Subcutaneous adipose tissue (tissue), 4 donors: Measurements from ENCODE around the gene KHSRP. TPM values are rescaled to one million over a fixed set of nuclear protein-coding genes. Genes with fewer than 3 reads are reported as not detected.

Experiments
- total RNA-seq, 4 donors: library from RNA; depleted of rRNA; stranded (reverse); fragments of >200 nt; gene quantifications; one replicate each; pipeline ENCODE4 v1.1.0, GENCODE V29; 2016
- TF ChIP-seq, protein P1 (sequence below): fragments of 450-650 bp; IDR thresholded peaks from one replicate; pipeline ENCODE4 v1.5.1; 2016; ENCODE audit warnings: low read depth, mild to moderate bottlenecking, control low read depth, antibody characterized with exemption, moderate library complexity

The KHSRP gene
- total RNA-seq, 4 donors from 2014 or later, result 44.7 to 114 (median 61.6) TPM

DNA sequence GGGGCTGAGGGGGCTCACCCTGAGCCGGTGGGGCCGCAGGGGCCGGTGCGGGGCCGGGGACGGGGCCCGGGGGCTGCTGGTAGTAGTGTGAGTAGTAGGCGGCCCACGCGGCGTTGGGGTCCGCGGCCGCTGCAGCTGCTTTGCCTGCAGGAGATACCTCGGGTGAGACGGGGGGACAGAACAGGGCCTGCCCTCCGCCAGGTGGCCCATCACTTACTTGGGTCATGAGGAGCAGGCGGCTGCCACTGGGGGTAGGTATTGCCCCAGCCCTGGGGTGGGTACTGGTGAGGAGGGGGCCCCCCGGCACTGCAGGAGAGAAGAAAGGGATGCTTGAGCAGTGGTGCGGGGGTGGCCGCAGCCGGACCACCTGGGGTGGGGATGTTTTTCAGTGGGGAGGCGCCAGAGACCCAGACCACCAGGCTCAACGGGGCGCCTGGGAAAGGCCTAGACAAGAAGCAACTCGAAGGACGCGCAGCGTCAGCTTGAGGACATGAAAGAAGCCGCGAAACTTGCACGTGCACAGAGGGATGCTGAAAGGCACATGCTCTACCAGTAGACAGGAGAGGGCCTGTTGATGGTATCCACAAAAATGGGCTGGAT, 8.9 kb downstream of the KHSRP start:
- TF ChIP-seq, protein P1, sequence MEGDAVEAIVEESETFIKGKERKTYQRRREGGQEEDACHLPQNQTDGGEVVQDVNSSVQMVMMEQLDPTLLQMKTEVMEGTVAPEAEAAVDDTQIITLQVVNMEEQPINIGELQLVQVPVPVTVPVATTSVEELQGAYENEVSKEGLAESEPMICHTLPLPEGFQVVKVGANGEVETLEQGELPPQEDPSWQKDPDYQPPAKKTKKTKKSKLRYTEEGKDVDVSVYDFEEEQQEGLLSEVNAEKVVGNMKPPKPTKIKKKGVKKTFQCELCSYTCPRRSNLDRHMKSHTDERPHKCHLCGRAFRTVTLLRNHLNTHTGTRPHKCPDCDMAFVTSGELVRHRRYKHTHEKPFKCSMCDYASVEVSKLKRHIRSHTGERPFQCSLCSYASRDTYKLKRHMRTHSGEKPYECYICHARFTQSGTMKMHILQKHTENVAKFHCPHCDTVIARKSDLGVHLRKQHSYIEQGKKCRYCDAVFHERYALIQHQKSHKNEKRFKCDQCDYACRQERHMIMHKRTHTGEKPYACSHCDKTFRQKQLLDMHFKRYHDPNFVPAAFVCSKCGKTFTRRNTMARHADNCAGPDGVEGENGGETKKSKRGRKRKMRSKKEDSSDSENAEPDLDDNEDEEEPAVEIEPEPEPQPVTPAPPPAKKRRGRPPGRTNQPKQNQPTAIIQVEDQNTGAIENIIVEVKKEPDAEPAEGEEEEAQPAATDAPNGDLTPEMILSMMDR, result no peak

DNA sequence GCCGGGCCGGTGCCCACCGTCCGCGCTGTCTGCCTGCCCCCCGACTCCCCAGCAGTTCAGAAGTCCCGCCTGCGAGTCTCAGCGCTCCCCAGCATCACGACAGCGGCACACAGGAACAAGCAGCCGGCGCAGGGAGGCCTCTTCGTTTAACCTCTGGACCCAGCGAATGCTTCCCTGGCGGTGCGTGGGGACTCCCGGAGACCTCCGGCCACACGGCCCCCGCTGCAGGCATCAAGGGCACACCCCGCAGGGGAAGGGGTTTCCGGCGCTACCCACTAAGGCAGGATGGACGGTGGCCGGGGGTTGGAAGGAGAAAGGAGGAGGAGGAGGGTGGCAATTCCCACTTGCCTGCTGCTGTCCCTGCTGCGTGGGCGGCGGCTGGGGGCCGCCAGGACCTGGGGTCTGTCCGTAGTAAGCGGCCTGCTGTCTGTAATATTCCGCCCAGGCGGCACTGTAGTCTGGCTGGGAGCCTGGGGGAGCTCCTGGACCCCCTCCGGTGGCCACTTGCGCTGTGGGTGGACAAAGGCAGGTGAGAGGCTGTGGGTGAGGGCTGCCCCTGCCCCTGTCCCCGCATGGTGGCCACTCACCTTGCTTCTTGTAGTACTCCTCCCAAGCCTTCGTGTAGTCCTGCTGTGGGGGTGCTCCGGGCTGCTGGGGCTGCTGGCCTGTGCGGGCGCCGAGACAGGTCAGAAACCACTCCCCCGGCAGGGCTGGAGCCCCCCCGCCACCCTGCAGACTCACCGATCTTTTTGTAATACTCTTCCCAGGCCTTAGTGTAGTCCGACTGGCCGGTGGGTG, 9.6 kb downstream of the KHSRP start:
- TF ChIP-seq, protein P1, result no peak

DNA sequence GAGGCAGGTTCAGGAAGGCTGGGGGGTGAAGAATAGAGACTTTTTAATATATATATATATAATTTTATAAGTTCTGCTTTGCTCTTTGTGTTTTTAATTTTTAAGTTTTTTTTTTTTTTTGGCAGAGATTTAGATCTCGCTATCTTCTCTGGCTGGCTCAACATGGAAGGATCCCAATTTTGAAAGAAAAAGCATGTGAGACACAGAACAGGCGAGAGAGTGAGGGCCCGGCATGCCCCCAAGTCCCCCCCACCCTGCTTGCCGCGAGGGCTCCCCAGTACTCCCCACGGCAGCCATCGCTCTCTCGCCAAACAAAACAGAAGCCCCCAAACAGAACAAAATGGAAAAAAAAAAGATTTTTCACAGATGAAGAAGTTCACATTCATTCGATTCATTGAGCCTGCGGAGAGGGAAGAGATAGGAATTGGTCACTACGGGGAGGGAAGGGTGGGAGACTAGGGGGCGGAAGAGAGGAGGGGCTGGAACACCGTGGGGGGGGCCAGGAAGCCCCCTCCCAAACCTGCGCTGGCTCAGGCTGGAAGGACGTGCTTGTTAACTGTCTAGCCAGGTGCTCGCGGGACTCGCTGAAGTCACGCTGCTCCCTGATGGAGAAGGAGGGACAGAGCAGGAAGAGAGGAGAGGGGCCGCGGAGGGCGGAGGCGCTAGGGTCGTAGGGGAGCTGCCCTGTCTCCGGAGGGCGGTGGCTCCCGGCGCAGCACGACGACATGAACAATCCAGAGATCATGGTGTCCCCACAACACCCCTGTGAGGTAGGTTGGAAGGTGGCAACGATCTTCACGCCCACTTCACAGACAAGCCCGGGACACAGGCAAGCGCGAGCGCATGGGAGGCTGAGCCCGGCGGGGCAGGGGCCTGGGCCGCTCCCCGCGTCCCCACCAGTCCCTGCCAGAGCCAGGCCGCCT, 10.6 kb downstream of the KHSRP start:
- TF ChIP-seq, protein P1, result no peak

DNA sequence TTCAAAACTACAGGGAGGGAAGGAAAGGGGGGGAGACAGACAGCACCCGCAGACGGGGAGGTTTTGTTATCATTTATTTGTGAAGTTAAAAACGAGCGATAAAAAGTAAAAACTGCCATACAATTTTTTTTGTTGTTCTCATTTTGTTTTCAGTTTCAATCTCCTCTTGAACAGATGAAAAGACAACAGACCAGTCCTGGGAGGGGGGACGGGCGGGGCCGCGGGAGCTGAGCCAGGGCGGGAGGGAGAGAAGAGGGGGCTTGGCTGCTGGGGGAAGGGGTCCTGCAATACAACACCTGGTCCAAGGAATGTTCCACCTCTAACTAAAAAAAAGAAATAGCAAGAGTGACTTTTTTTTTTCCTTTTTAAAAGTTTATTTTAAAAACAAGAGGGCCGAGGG, 11.3 kb downstream of the KHSRP start:
- TF ChIP-seq, protein P1, result no peak

DNA sequence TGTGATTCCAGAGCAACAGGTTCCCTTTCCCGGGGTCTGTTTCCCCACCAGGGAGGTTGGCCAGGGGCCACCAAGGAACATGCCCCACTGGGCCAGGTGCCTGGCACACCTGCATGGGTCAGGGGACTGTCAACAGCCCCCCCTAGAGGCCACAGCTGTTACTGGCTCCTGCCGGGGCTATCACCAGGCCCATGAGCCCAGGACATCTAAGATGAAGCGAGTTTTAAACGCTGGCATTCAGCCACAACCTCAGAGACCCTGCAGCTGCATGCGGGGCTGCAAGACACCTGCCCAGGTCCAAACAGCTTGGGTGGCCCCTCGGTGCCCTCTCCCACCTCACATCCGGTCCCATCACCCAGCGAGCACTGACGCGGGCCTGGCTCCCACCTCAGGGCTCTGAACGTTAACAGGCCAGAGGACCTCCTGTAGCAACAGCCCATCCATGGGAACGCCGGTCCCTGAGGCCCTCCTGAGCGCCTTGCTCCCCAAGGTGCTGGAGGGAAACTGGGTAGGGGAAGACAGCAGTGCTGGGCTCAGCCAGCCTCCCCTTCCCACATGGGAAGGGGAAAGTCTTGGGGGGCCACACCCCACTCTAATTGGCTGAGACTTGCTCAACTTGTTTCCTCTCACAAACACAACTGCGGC, 12.0 kb downstream of the KHSRP start:
- TF ChIP-seq, protein P1, result no peak

DNA sequence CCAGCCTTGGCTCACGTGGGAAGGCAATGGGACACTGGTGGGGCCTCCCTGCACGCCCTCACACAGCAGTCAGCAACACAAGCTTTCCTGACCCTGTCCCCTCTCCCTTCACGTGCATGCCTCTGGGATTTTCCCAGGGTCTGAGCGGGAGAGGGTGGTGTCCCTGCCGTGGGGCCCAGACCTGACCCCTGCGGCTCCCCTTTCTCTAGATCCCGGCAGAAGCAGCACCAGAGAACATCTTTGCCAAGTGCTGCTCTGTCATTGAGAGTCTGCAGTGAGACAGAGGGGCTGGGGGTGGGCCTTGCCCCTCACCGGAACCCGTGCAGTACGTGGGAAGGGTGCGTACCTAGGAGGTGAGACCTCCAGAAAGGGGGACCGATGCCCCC, 12.6 kb downstream of the KHSRP start:
- TF ChIP-seq, protein P1, result no peak
